Measurements from ENCODE around the gene NR2F6. TPM values are rescaled to one million over a fixed set of nuclear protein-coding genes. Genes with fewer than 3 reads are reported as not detected.

NR2F6 gene
- total RNA-seq, 1 donor from 2014 or later: 69.9 TPM

- H3K4me3 Mint-ChIP-seq (ENCODE audit: unreplicated experiment): no peak overlapping the region
- H3K4me1 Mint-ChIP-seq (ENCODE audit: unreplicated experiment): no peaks in the 10 kb centered on the region
- H3K27ac Mint-ChIP-seq (ENCODE audit: unreplicated experiment): no peak overlapping the region
- DNase-seq (ENCODE audit: low spot score): peak; percentile 83
- TF ChIP-seq CTCF (IDR thresholded peaks at IDR 0.05; ENCODE audit: unreplicated experiment): peak; percentile 32
- no peaks in the 10 kb centered on the region for H3K27me3 Mint-ChIP-seq (ENCODE audit: unreplicated experiment)
- H3K36me3 Mint-ChIP-seq (ENCODE audit: low read depth, unreplicated experiment): no peaks in the 10 kb centered on the region
- H3K9me3 Mint-ChIP-seq (ENCODE audit: unreplicated experiment): no peaks in the 10 kb centered on the region
These were observed 43.8 kb upstream of the NR2F6 start for GRCh38 chr19:17289489-17289888.

- Mint-ChIP-seq H3K36me3 (ENCODE audit: low read depth, unreplicated experiment) (no peaks in the 10 kb centered on the region), H3K4me1 (ENCODE audit: unreplicated experiment) (peaks cover 3% of the 10 kb centered on the region), H3K4me3 (ENCODE audit: unreplicated experiment) (no peak overlapping the region), H3K27ac (ENCODE audit: unreplicated experiment) (no peak overlapping the region), H3K27me3 (ENCODE audit: unreplicated experiment) (peaks cover 5% of the 10 kb centered on the region), H3K9me3 (ENCODE audit: unreplicated experiment) (no peaks in the 10 kb centered on the region)
- TF ChIP-seq CTCF (IDR thresholded peaks at IDR 0.05; ENCODE audit: unreplicated experiment): no peak
- no peak for DNase-seq (ENCODE audit: low spot score)
These were observed 41.0 kb upstream of the NR2F6 start for GRCh38 chr19:17286752-17287151.

- Mint-ChIP-seq H3K4me3 (ENCODE audit: unreplicated experiment) (no peak overlapping the region), H3K4me1 (ENCODE audit: unreplicated experiment) (peaks cover 3% of the 10 kb centered on the region), H3K27ac (ENCODE audit: unreplicated experiment) (no peak overlapping the region), H3K9me3 (ENCODE audit: unreplicated experiment) (no peaks in the 10 kb centered on the region), H3K36me3 (ENCODE audit: low read depth, unreplicated experiment) (no peaks in the 10 kb centered on the region), H3K27me3 (ENCODE audit: unreplicated experiment) (peaks cover 5% of the 10 kb centered on the region)
- no peak for TF ChIP-seq CTCF (IDR thresholded peaks at IDR 0.05; ENCODE audit: unreplicated experiment)
- no peak for DNase-seq (ENCODE audit: low spot score)
These were observed 40.5 kb upstream of the NR2F6 start for GRCh38 chr19:17286263-17286662.

GRCh38 chr19:17285415-17286135 lies 39.9 kb upstream of the NR2F6 start:
- Mint-ChIP-seq H3K27me3 (ENCODE audit: unreplicated experiment) (peaks cover 5% of the 10 kb centered on the region), H3K9me3 (ENCODE audit: unreplicated experiment) (no peaks in the 10 kb centered on the region), H3K36me3 (ENCODE audit: low read depth, unreplicated experiment) (no peaks in the 10 kb centered on the region), H3K4me3 (ENCODE audit: unreplicated experiment) (no peak overlapping the region), H3K27ac (ENCODE audit: unreplicated experiment) (no peak overlapping the region), H3K4me1 (ENCODE audit: unreplicated experiment) (peaks cover 3% of the 10 kb centered on the region)
- DNase-seq (ENCODE audit: low spot score): no peak
- no peak for TF ChIP-seq CTCF (IDR thresholded peaks at IDR 0.05; ENCODE audit: unreplicated experiment)

GRCh38 chr19:17283504-17283996 lies 37.8 kb upstream of the NR2F6 start:
- DNase-seq (ENCODE audit: low spot score): no peak
- H3K9me3 Mint-ChIP-seq (ENCODE audit: unreplicated experiment): no peaks in the 10 kb centered on the region
- H3K4me3 Mint-ChIP-seq (ENCODE audit: unreplicated experiment): no peak overlapping the region
- peaks cover 3% of the 10 kb centered on the region for H3K4me1 Mint-ChIP-seq (ENCODE audit: unreplicated experiment)
- H3K27me3 Mint-ChIP-seq (ENCODE audit: unreplicated experiment): peaks cover 6% of the 10 kb centered on the region
- H3K36me3 Mint-ChIP-seq (ENCODE audit: low read depth, unreplicated experiment): no peaks in the 10 kb centered on the region
- no peak for TF ChIP-seq CTCF (IDR thresholded peaks at IDR 0.05; ENCODE audit: unreplicated experiment)
- no peak overlapping the region for H3K27ac Mint-ChIP-seq (ENCODE audit: unreplicated experiment)

Data from endothelial cell (in vitro differentiated cells).